ENCODE measurements around the gene KCNK6.
"Not testable (repeated sequence)": the region's sequence is repeated elsewhere in the genome, so short reads cannot be mapped to it uniquely, and the experiment has no call there.

The KCNK6 gene

GRCh38 chr19:38318660-38319059, 985 bp upstream of the KCNK6 start:
- FAIRE-seq = no peak
- DNase-seq (ENCODE audit: extremely low spot score, insufficient read length, low read depth) = no peak

GRCh38 chr19:38320969-38321339, 1.3 kb downstream of the KCNK6 start:
- no peak for FAIRE-seq

GRCh38 chr19:38321646-38322196, 2.1 kb downstream of the KCNK6 start:
- DNase-seq (ENCODE audit: extremely low spot score, insufficient read length, low read depth) (no peak), FAIRE-seq (no peak)

More at GRCh38 chr19:38320969-38321339, 1.3 kb downstream of the KCNK6 start:
- DNase-seq (ENCODE audit: extremely low spot score, insufficient read length, low read depth) = no peak

- DNase-seq (ENCODE audit: extremely low spot score, insufficient read length, low read depth) (no peak), FAIRE-seq (no peak)
Observed at GRCh38 chr19:38323291-38323690, 3.6 kb downstream of the KCNK6 start.

- DNase-seq (ENCODE audit: extremely low spot score, insufficient read length, low read depth) = no peak
- FAIRE-seq = no peak
Observed at GRCh38 chr19:38324431-38324830, 4.8 kb downstream of the KCNK6 start.

- FAIRE-seq (no peak), DNase-seq (ENCODE audit: extremely low spot score, insufficient read length, low read depth) (no peak)
Observed at GRCh38 chr19:38326591-38326990, 6.9 kb downstream of the KCNK6 start.

- FAIRE-seq (no peak), DNase-seq (ENCODE audit: extremely low spot score, insufficient read length, low read depth) (no peak)
Observed at GRCh38 chr19:38329651-38330050, 10.0 kb downstream of the KCNK6 start.

GRCh38 chr19:38331728-38332127, 12.1 kb downstream of the KCNK6 start:
- no peak for DNase-seq (ENCODE audit: extremely low spot score, insufficient read length, low read depth)
- FAIRE-seq = no peak

- no peak for FAIRE-seq
- DNase-seq (ENCODE audit: extremely low spot score, insufficient read length, low read depth) = no peak
Observed at GRCh38 chr19:38333245-38333644, 13.6 kb downstream of the KCNK6 start.

- peak; percentile 91 for DNase-seq (ENCODE audit: extremely low spot score, insufficient read length, low read depth)
- FAIRE-seq = no peak
Observed at GRCh38 chr19:38335949-38336637, 16.4 kb downstream of the KCNK6 start.

GRCh38 chr19:38336638-38337359, 17.2 kb downstream of the KCNK6 start:
- no peak for FAIRE-seq
- peak; percentile 89 for DNase-seq (ENCODE audit: extremely low spot score, insufficient read length, low read depth)

- DNase-seq (ENCODE audit: extremely low spot score, insufficient read length, low read depth) (no peak), FAIRE-seq (no peak)
Observed at GRCh38 chr19:38337360-38337653, 17.7 kb downstream of the KCNK6 start.

GRCh38 chr19:38339011-38339410, 19.4 kb downstream of the KCNK6 start:
- not testable (repeated sequence) for DNase-seq (ENCODE audit: extremely low spot score, insufficient read length, low read depth); FAIRE-seq

- FAIRE-seq = no peak
- DNase-seq (ENCODE audit: extremely low spot score, insufficient read length, low read depth) = no peak
Observed at GRCh38 chr19:38340927-38341326, 21.3 kb downstream of the KCNK6 start.

- no peak for FAIRE-seq
- no peak for DNase-seq (ENCODE audit: extremely low spot score, insufficient read length, low read depth)
Observed at GRCh38 chr19:38346837-38347236, 27.2 kb downstream of the KCNK6 start.

- no peak for FAIRE-seq
- no peak for DNase-seq (ENCODE audit: extremely low spot score, insufficient read length, low read depth)
Observed at GRCh38 chr19:38350883-38351282, 31.2 kb downstream of the KCNK6 start.

- FAIRE-seq (no peak), DNase-seq (ENCODE audit: extremely low spot score, insufficient read length, low read depth) (no peak)
Observed at GRCh38 chr19:38351865-38352395, 32.3 kb downstream of the KCNK6 start.

- FAIRE-seq = no peak
- no peak for DNase-seq (ENCODE audit: extremely low spot score, insufficient read length, low read depth)
Observed at GRCh38 chr19:38352611-38353010, 33.0 kb downstream of the KCNK6 start.

GRCh38 chr19:38355728-38356725, 36.4 kb downstream of the KCNK6 start:
- FAIRE-seq (no peak), DNase-seq (ENCODE audit: extremely low spot score, insufficient read length, low read depth) (no peak)

GRCh38 chr19:38358071-38358470, 38.4 kb downstream of the KCNK6 start:
- DNase-seq (ENCODE audit: extremely low spot score, insufficient read length, low read depth) = no peak
- no peak for FAIRE-seq
